Measurements from ENCODE around the gene GRN. TPM values are rescaled to one million over a fixed set of nuclear protein-coding genes. Genes with fewer than 3 reads are reported as not detected.

The GRN gene
- total RNA-seq, 1 experiment from 2014 or later, result 127 TPM

- no peak overlapping the region for H2BK120ac ChIP-seq (ENCODE audit: low read depth, low read length, poor library complexity, severe bottlenecking)
- Mint-ChIP-seq H3K27ac (peak overlapping the region in 1 of 3 experiments; percentile 38; a peak in 1 of 7 replicates), H3K27me3 (ENCODE audit: low read depth) (peaks cover 29% of the 10 kb centered on the region), H3K4me1 (peaks cover 11 to 12% of the 10 kb centered on the region in 2 experiments), H3K9me3 (no peaks in the 10 kb centered on the region), H3K4me3 (no peak overlapping the region), H3K36me3 (ENCODE audit: insufficient read depth in 1 of 3, low read depth in 3 of 3) (peaks cover 17 to 47% (median 31%) of the 10 kb centered on the region in 3 experiments)
- H2BK15ac ChIP-seq (ENCODE audit: low read depth, low read length), result no peak overlapping the region
- H4K91ac ChIP-seq (ENCODE audit: insufficient read length, low read depth, low read length), result no peak overlapping the region
- H3K23ac ChIP-seq (ENCODE audit: insufficient read length, low read depth, low read length), result no peak overlapping the region
- H3K14ac ChIP-seq (ENCODE audit: insufficient read depth, low read length), result no peak overlapping the region
- TF ChIP-seq CTCF (conservative IDR thresholded peaks at IDR 0.05), result no peak
- H3K79me2 ChIP-seq (ENCODE audit: insufficient read depth, low read length), result no peaks in the 10 kb centered on the region; the same call in 1 of the 2 replicates
- H3K27me3 ChIP-seq (ENCODE audit: insufficient read depth, low read length), result peaks cover 8% of the 10 kb centered on the region; the same call in 1 of the 2 replicates
- H3K79me1 ChIP-seq (ENCODE audit: insufficient read depth, low read depth, low read length, poor library complexity, severe bottlenecking), result peaks cover 4% of the 10 kb centered on the region
- peaks cover 19% of the 10 kb centered on the region for H3K23me2 ChIP-seq (ENCODE audit: insufficient read length, low read depth, low read length, poor library complexity, severe bottlenecking)
- no CpG with 5 or more reads among the region's 15 CpGs for WGBS (ENCODE audit: extremely low coverage, insufficient read length, low lambda C conversion rate)
- H3K4me2 ChIP-seq (ENCODE audit: insufficient read depth, insufficient read length, low read length), result no peak overlapping the region
- H4K8ac ChIP-seq (replicated peaks; ENCODE audit: insufficient read length, low read depth, low read length), result no peak overlapping the region
- DNase-seq, result peak; percentile 39
- no peak overlapping the region for H2BK12ac ChIP-seq (ENCODE audit: insufficient read length, low read depth, low read length)
- H2BK20ac ChIP-seq (ENCODE audit: low read depth, low read length, poor library complexity, severe bottlenecking), result no peak overlapping the region
- no peak overlapping the region for H3K27ac ChIP-seq (ENCODE audit: insufficient read length, low read depth, low read length)
- no peak overlapping the region for H2AK5ac ChIP-seq (ENCODE audit: insufficient read length, low read length)
- no peak overlapping the region for H3K4ac ChIP-seq (ENCODE audit: low read depth, low read length)
- no peaks in the 10 kb centered on the region for H3K4me1 ChIP-seq (ENCODE audit: insufficient read depth, low read length)
- no peak overlapping the region for H3K56ac ChIP-seq (ENCODE audit: insufficient read length, low read depth, low read length)
- no peak overlapping the region for H2AFZ ChIP-seq (ENCODE audit: low read length)
- no peak overlapping the region for H3K18ac ChIP-seq (ENCODE audit: insufficient read length, low read depth, low read length)
- H2BK5ac ChIP-seq (ENCODE audit: insufficient read length, low read length), result no peak overlapping the region
- H3T11ph ChIP-seq (ENCODE audit: low read length), result no peak overlapping the region
- peaks cover 2% of the 10 kb centered on the region for H4K20me1 ChIP-seq (ENCODE audit: control insufficient read depth, insufficient read depth, insufficient read length)
- no peaks in the 10 kb centered on the region for H3K9me3 ChIP-seq (ENCODE audit: control insufficient read depth, low read depth, low read length)
- no peak overlapping the region for H4K5ac ChIP-seq (ENCODE audit: insufficient read length, low read depth, low read length)
- H3K9ac ChIP-seq (ENCODE audit: extremely low read depth, insufficient read length, low read length), result no peak overlapping the region
Measured at GRCh38 chr17:44318077-44318892, 26.8 kb upstream of the GRN start.

Data from H9 (cell line).